Upper lobe of left lung (tissue), 4 donors: ENCODE measurements around the gene CDK8.
"Not testable (repeated sequence)": the region's sequence is repeated elsewhere in the genome, so short reads cannot be mapped to it uniquely, and the experiment has no call there.

Experiments
- CTCF ChIP-seq, 6 experiments: fragments of 450-650 bp in 4 of 6; fragments of 200-600 bp in 2 of 6; sonication (generic) in 2 of 6; IDR thresholded peaks; one replicate each; pipeline ENCODE4 v1.5.1; 2016 to 2019; ENCODE audit warnings: antibody characterized with exemption in 6 of 6
- EP300 ChIP-seq, 4 donors: sonication (generic); formaldehyde crosslinking; IDR thresholded peaks; one replicate each; pipeline ENCODE4 v1.5.1; 2017; ENCODE audit warnings: antibody characterized with exemption in 4 of 4, control low read depth in 2 of 4
- POLR2AphosphoS5 ChIP-seq, 2 donors: sonication (generic); formaldehyde crosslinking; IDR thresholded peaks; one replicate each; pipeline ENCODE4 v1.5.1; 2017; ENCODE audit warnings: antibody characterized with exemption in 2 of 2

GRCh38 chr13:26316095-26316494 is 62.2 kb downstream of the CDK8 start:
- TF ChIP-seq EP300, CTCF, POLR2AphosphoS5 (IDR thresholded peaks at IDR 0.05): not testable (repeated sequence)
